ENCODE data around the gene MT1A.

DNA sequence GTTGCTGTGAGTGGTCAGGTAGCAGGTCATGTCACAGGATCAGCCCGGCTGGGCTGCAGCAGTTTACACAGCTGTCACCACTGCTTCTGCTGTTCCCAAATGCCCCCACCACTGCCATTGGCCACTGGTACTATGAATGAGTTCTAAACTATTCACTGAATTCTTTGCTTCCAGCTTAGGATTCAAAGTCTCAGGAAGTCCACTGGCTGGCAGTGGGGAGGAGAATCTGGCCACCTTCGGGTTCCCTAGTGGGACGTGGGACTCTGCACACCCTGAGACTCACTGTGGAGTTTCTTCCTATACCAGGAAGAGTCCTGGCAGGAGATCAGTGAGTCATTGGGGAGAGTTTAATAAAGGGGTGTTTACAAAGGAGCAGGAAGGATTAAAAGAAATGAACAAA, 50.7 kb downstream of the MT1A start:
- TF ChIP-seq CTCF (IDR thresholded peaks at IDR 0.05; ENCODE audit: low read depth, low read length, poor library complexity, severe bottlenecking) (no peak), EZH2phosphoT487 (IDR thresholded peaks at IDR 0.05; ENCODE audit: borderline replicate concordance, low read length) (no peak)
